ENCODE results near the gene CDC73.
"Not testable (repeated sequence)": the region's sequence is repeated elsewhere in the genome, so short reads cannot be mapped to it uniquely, and the experiment has no call there.

Gene CDC73

GRCh38 chr1:193213998-193214397 lies 92.2 kb downstream of the CDC73 start:
- DNase-seq (ENCODE audit: low read depth): no peak
- no peak for TF ChIP-seq CTCF (IDR thresholded peaks at IDR 0.05; ENCODE audit: low read length, missing control alignments)
- no peak overlapping the region for H3K4me3 ChIP-seq (replicated peaks; ENCODE audit: low read depth, low read length)

- no peak for TF ChIP-seq CTCF (IDR thresholded peaks at IDR 0.05; ENCODE audit: low read length, missing control alignments)
- no peak overlapping the region for H3K4me3 ChIP-seq (replicated peaks; ENCODE audit: low read depth, low read length)
- no peak for DNase-seq (ENCODE audit: low read depth)
These were observed 95.1 kb downstream of the CDC73 start for GRCh38 chr1:193216920-193217319.

DNA sequence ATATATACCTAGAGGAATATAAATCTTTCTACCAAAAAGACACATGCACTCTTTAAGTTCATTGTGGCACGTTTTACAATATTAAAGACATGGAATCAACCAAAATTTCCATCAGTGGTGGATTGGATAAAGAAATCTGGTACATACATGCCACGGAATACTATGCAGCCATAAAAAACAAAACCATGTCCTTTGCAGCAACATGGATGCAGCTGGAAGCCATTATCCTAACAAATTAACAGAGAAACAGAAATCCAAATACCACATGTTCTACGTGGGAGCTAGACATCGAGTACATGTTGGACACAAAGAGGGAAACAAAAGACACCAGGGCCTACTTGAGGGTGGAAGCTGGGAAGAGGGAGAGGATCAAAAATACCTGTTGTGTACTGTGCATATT lies 97.6 kb downstream of the CDC73 start:
- DNase-seq (ENCODE audit: low read depth): no peak
- no peak overlapping the region for H3K4me3 ChIP-seq (replicated peaks; ENCODE audit: low read depth, low read length)
- TF ChIP-seq CTCF (IDR thresholded peaks at IDR 0.05; ENCODE audit: low read length, missing control alignments): no peak

DNA sequence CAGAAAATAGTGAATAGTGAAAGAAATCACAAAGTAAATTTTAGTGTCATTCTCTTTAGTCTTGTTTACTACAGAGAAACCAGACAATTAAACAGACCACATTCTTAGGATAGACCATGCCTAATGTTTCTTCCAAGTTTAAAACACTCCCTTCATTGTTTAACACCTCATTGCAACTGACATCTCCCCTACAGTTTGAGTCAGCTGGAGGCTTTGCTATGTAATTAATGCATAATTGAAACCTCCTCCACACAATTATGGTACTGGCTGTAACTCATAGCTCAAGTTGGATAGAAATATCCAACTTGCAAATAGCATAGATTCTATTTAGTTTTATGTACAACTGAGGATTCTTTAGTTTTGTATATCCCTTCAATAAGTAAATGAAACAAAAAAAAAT lies 99.8 kb downstream of the CDC73 start:
- no peak for TF ChIP-seq CTCF (IDR thresholded peaks at IDR 0.05; ENCODE audit: low read length, missing control alignments)
- H3K4me3 ChIP-seq (replicated peaks; ENCODE audit: low read depth, low read length): no peak overlapping the region
- no peak for DNase-seq (ENCODE audit: low read depth)

GRCh38 chr1:193222056-193222615 lies 100.3 kb downstream of the CDC73 start:
- peak; percentile 21 for DNase-seq (ENCODE audit: low read depth)

DNA sequence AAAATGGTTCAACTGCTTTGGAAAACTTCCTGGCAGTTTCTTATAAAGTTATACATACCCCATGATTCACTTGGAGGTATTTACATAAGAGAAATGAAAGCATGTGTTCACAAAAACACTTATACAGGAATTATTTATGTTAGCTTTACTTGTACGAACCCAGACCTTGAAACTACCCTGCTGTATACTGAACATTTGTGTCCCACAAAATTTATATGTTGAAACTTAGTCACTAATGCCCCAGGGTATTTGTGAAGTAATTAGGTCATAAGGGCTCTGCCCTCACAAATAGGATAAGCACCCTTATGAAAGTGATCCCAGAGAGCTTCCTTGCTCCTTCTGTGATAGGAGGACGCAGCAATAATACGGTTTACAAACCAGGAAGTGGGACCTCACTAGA lies 107.3 kb downstream of the CDC73 start:
- TF ChIP-seq CTCF (IDR thresholded peaks at IDR 0.05; ENCODE audit: low read length, missing control alignments): no peak
- DNase-seq (ENCODE audit: low read depth): no peak
- no peak overlapping the region for H3K4me3 ChIP-seq (replicated peaks; ENCODE audit: low read depth, low read length)

More at GRCh38 chr1:193222056-193222615, 100.3 kb downstream of the CDC73 start:
- no peak overlapping the region for H3K4me3 ChIP-seq (replicated peaks; ENCODE audit: low read depth, low read length)
- no peak for TF ChIP-seq CTCF (IDR thresholded peaks at IDR 0.05; ENCODE audit: low read length, missing control alignments)

GRCh38 chr1:193231146-193231545 lies 109.3 kb downstream of the CDC73 start:
- DNase-seq (ENCODE audit: low read depth): not testable (repeated sequence)

More at GRCh38 chr1:193231146-193231545, 109.3 kb downstream of the CDC73 start:
- H3K4me3 ChIP-seq (replicated peaks; ENCODE audit: low read depth, low read length): not testable (repeated sequence)
